ENCODE data around the gene B4GALNT2.

DNA sequence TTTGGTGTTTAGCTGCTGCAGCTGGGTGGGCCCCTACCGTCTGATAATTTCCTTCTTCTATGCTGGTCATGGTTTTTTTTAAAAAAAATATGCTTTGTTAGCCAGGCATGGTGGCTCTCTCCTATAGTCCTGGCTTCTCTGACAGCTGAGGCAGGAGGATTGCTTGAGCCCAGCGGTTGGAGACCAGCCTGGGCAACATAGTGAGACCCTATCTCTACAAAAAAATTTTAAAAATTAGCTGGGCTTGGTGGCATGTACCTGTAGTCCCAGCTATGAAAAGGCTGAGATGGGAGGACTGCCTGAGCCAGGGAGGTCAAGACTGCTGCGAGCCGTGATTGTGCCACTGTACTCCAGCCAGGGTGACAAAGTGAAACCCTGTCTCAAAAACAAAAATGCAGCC is 19.4 kb downstream of the B4GALNT2 start:
- TF ChIP-seq CTCF (IDR thresholded peaks at IDR 0.05) (no peak), POLR2A (IDR thresholded peaks at IDR 0.05) (no peak)

Measured in thyroid gland (tissue), 4 donors.